Colonic mucosa (tissue), 4 donors: ENCODE results near the gene MEIS3. TPM values are rescaled to one million over a fixed set of nuclear protein-coding genes. Genes with fewer than 3 reads are reported as not detected.

Experiments
- DNase-seq: peaks from one replicate; pipeline ENCODE4 v3.0.0-alpha.2; 2020
- H3K27ac ChIP-seq: fragments of 200-600 bp; one replicate; pipeline ENCODE4 v1.8.0; 2021
- H3K27me3 ChIP-seq: fragments of 200-600 bp; one replicate; pipeline ENCODE4 v1.8.0; 2021
- H3K36me3 ChIP-seq: fragments of 200-600 bp; one replicate; pipeline ENCODE4 v1.8.0; 2021
- H3K4me1 ChIP-seq: fragments of 200-600 bp; one replicate; pipeline ENCODE4 v1.8.0; 2021; ENCODE audit warnings: mild to moderate bottlenecking
- H3K4me3 ChIP-seq: fragments of 200-600 bp; one replicate; pipeline ENCODE4 v1.8.0; 2021
- H3K9ac ChIP-seq, 2 donors: one replicate each; pipeline ENCODE4 v1.7.0; 2013; ENCODE audit warnings: control low read depth in 2 of 2, low read depth in 2 of 2, low read length in 2 of 2
- H3K9me3 ChIP-seq: fragments of 200-600 bp; one replicate; pipeline ENCODE4 v1.8.0; 2021
- CTCF ChIP-seq: fragments of 200-600 bp; IDR thresholded peaks from one replicate; pipeline ENCODE4 v1.8.0; 2022; ENCODE audit warnings: antibody characterized with exemption, mild to moderate bottlenecking
- intact Hi-C: fragments of 100-400 bp; cut with DNase I; formaldehyde crosslinking; loops from one replicate; pipeline ENCODE4 v1.14.1; 2022
- total RNA-seq, 2 donors: library from RNA; stranded (reverse); fragmentation: NEBNext Ultra II Directional in 1 of 2; extraction: Animal tissue kit (Norgen Biotek cat#: 25700) in 1 of 2; gene quantifications; one replicate each; pipeline ENCODE4 v1.2.1, GENCODE V29; 2021
- donor health status: healthy.
- donor health status: DM: no; HTN: no; CAD: no.
- donor health status: DM: no; HTN: no; CAD: no.

Gene MEIS3
- total RNA-seq, 2 donors from 2014 or later, result 2.3 to 2.6 TPM

GRCh38 chr19:47459477-47459876 lies 40.1 kb upstream of the MEIS3 start:
- no peaks in the 10 kb centered on the region for H3K36me3 ChIP-seq
- no peak for TF ChIP-seq CTCF
- no peak overlapping the region for H3K4me3 ChIP-seq
- H3K9me3 ChIP-seq, result no peaks in the 10 kb centered on the region
- H3K27ac ChIP-seq, result no peak overlapping the region
- H3K9ac ChIP-seq, result no peak overlapping the region
- H3K27me3 ChIP-seq, result peaks cover 30% of the 10 kb centered on the region
- no peak for DNase-seq
- intact Hi-C loops, result no loop called here
- no peaks in the 10 kb centered on the region for H3K4me1 ChIP-seq

GRCh38 chr19:47458672-47459071 lies 39.3 kb upstream of the MEIS3 start:
- no peak overlapping the region for H3K4me3 ChIP-seq
- no peaks in the 10 kb centered on the region for H3K36me3 ChIP-seq
- H3K4me1 ChIP-seq, result no peaks in the 10 kb centered on the region
- TF ChIP-seq CTCF, result no peak
- intact Hi-C loops, result no loop called here
- DNase-seq, result no peak
- H3K27me3 ChIP-seq, result peaks cover 30% of the 10 kb centered on the region
- no peak overlapping the region for H3K9ac ChIP-seq
- no peak overlapping the region for H3K27ac ChIP-seq
- H3K9me3 ChIP-seq, result no peaks in the 10 kb centered on the region

GRCh38 chr19:47456721-47457474 lies 37.6 kb upstream of the MEIS3 start:
- Histone ChIP-seq H3K27me3 (peaks cover 30% of the 10 kb centered on the region), H3K9ac (no peak overlapping the region), H3K4me3 (no peak overlapping the region)

GRCh38 chr19:47450478-47450877 lies 31.2 kb upstream of the MEIS3 start:
- no peak for TF ChIP-seq CTCF
- no peak for DNase-seq
- Histone ChIP-seq H3K4me3 (no peak overlapping the region), H3K27ac (no peak overlapping the region), H3K4me1 (peaks cover 3% of the 10 kb centered on the region), H3K36me3 (no peaks in the 10 kb centered on the region), H3K9ac (no peak overlapping the region), H3K27me3 (peaks cover 27% of the 10 kb centered on the region), H3K9me3 (no peaks in the 10 kb centered on the region)
- intact Hi-C loops, result no loop called here

More at GRCh38 chr19:47456721-47457474, 37.6 kb upstream of the MEIS3 start:
- intact Hi-C loops, result no loop called here
- no peak for TF ChIP-seq CTCF
- H3K27ac ChIP-seq, result no peak overlapping the region
- no peaks in the 10 kb centered on the region for H3K4me1 ChIP-seq
- no peaks in the 10 kb centered on the region for H3K9me3 ChIP-seq
- no peaks in the 10 kb centered on the region for H3K36me3 ChIP-seq
- DNase-seq, result no peak

GRCh38 chr19:47448360-47448727 lies 29.0 kb upstream of the MEIS3 start:
- TF ChIP-seq CTCF, result no peak
- intact Hi-C loops, result no loop called here
- Histone ChIP-seq H3K27ac (no peak overlapping the region), H3K36me3 (no peaks in the 10 kb centered on the region), H3K9me3 (no peaks in the 10 kb centered on the region), H3K4me3 (no peak overlapping the region), H3K27me3 (peaks cover 46% of the 10 kb centered on the region), H3K4me1 (peaks cover 3% of the 10 kb centered on the region), H3K9ac (no peak overlapping the region)
- DNase-seq, result no peak
